NT2/D1 (cell line): ENCODE results near the gene XPO6.

Experiments
- SUZ12 ChIP-seq: IDR thresholded peaks from 2 replicates; pipeline ENCODE4 v1.6.1; 2011; ENCODE audit not compliant: insufficient read length, insufficient read depth; ENCODE audit errors: extremely low read depth
- YY1 ChIP-seq: IDR thresholded peaks from 2 replicates; pipeline ENCODE4 v1.6.1; 2011; ENCODE audit not compliant: insufficient read length, insufficient read depth
- ZNF274 ChIP-seq: IDR thresholded peaks from 2 replicates; pipeline ENCODE4 v1.6.1; 2011; ENCODE audit warnings: mild to moderate bottlenecking, low read depth, low read length

- TF ChIP-seq YY1: no peak
- TF ChIP-seq SUZ12: no peak
- no peak for TF ChIP-seq ZNF274
Observed at GRCh38 chr16:28151180-28151579, 60.6 kb downstream of the XPO6 start.
